Hepatocyte (in vitro differentiated cells): ENCODE measurements around the gene APOL1. TPM values are rescaled to one million over a fixed set of nuclear protein-coding genes. Genes with fewer than 3 reads are reported as not detected.

Experiments used
- DNase-seq: peaks from one replicate; pipeline ENCODE4 v3.0.0-alpha.2; 2016; ENCODE audit warnings: low spot score
- H2AFZ ChIP-seq: fragments of 200-600 bp; sonication (generic); 2 replicates; pipeline ENCODE4 v1.6.0; 2016; ENCODE audit warnings: antibody characterized with exemption, mild to moderate bottlenecking
- H3K27ac ChIP-seq: fragments of 200-600 bp; sonication (generic); 2 replicates; pipeline ENCODE4 v1.5.1; 2016; ENCODE audit warnings: mild to moderate bottlenecking
- H3K27me3 ChIP-seq: fragments of 200-600 bp; sonication (generic); 2 replicates; pipeline ENCODE4 v1.6.1; 2016
- H3K36me3 ChIP-seq: fragments of 200-600 bp; sonication (generic); replicated peaks from 2 replicates; pipeline ENCODE4 v1.5.1; 2016; ENCODE audit warnings: low read depth; ENCODE audit not compliant: insufficient read depth
- H3K4me1 ChIP-seq: fragments of 200-600 bp; sonication (generic); 2 replicates; pipeline ENCODE4 v1.5.1; 2016; ENCODE audit warnings: mild to moderate bottlenecking, moderate library complexity; ENCODE audit not compliant: insufficient read depth
- H3K4me2 ChIP-seq: fragments of 200-600 bp; sonication (generic); 2 replicates; pipeline ENCODE4 v1.6.0; 2016
- H3K4me3 ChIP-seq: fragments of 200-600 bp; sonication (generic); 2 replicates; pipeline ENCODE4 v1.5.1; 2016; ENCODE audit warnings: mild to moderate bottlenecking
- H3K79me2 ChIP-seq: fragments of 200-600 bp; sonication (generic); 2 replicates; pipeline ENCODE4 v1.6.0; 2017; ENCODE audit warnings: mild to moderate bottlenecking
- H3K9me2 ChIP-seq: fragments of 200-600 bp; sonication (generic); replicated peaks from 2 replicates; pipeline ENCODE4 v1.6.0; 2017; ENCODE audit warnings: mild to moderate bottlenecking; ENCODE audit not compliant: insufficient read depth
- H3K9me3 ChIP-seq: fragments of 200-600 bp; sonication (generic); 2 replicates; pipeline ENCODE4 v1.5.1; 2016; ENCODE audit warnings: low read depth, mild to moderate bottlenecking
- H4K20me1 ChIP-seq: fragments of 200-600 bp; sonication (generic); 2 replicates; pipeline ENCODE4 v1.6.0; 2016; ENCODE audit warnings: mild to moderate bottlenecking; ENCODE audit not compliant: insufficient read depth, poor library complexity, severe bottlenecking
- CTCF ChIP-seq: fragments of 200-600 bp; sonication (generic); IDR thresholded peaks from 2 replicates; pipeline ENCODE4 v1.5.1; 2016; ENCODE audit warnings: antibody characterized with exemption, mild to moderate bottlenecking; ENCODE audit not compliant: poor library complexity
- EZH2 ChIP-seq: fragments of 200-600 bp; sonication (generic); IDR thresholded peaks from 2 replicates; pipeline ENCODE4 v1.6.1; 2016; ENCODE audit warnings: antibody characterized with exemption, mild to moderate bottlenecking, borderline replicate concordance
- EZH2phosphoT487 ChIP-seq: fragments of 200-600 bp; sonication (generic); IDR thresholded peaks from one replicate; pipeline ENCODE4 v1.6.1; 2018; ENCODE audit warnings: antibody characterized with exemption, mild to moderate bottlenecking, low read depth, moderate library complexity; ENCODE audit not compliant: unreplicated experiment, severe bottlenecking
- WGBS: methylation state at CpG from one replicate; pipeline ENCODE4 v1.1.6; 2016; ENCODE audit warnings: low lambda C conversion rate; ENCODE audit errors: missing lambda C conversion rate; 5-methylcytosine and 5-hydroxymethylcytosine counted together
- polyA plus RNA-seq: library from polyadenylated mRNA; unstranded; fragments of >200 nt; fragmentation: Nextera tagmentation; extraction: Ambion mirVana; gene quantifications from 2 replicates; pipeline ENCODE4 v1.2.1, GENCODE V29; 2016
- total RNA-seq: library from RNA; depleted of rRNA; stranded (reverse); fragments of >200 nt; gene quantifications from 2 replicates; pipeline ENCODE4 v1.2.3, GENCODE V29; 2014

Gene APOL1
- total and polyA plus RNA-seq, 2 experiments from 2014 or later: 6.4 to 7.3 TPM

- no peak overlapping the region for H3K4me3 ChIP-seq
- DNase-seq: no peak
- no peak overlapping the region for H2AFZ ChIP-seq
- H3K27ac ChIP-seq: no peak overlapping the region
- H3K4me1 ChIP-seq: no peaks in the 10 kb centered on the region
- H3K36me3 ChIP-seq: no peaks in the 10 kb centered on the region
- H3K79me2 ChIP-seq: no peaks in the 10 kb centered on the region
- H4K20me1 ChIP-seq: no peaks in the 10 kb centered on the region
- no peaks in the 10 kb centered on the region for H3K9me2 ChIP-seq
- 85% methylated on average over 8 of the region's 8 CpGs for WGBS
- no peak overlapping the region for H3K4me2 ChIP-seq
- TF ChIP-seq EZH2phosphoT487: no peak
- TF ChIP-seq CTCF: no peak
- no peak for TF ChIP-seq EZH2
- H3K9me3 ChIP-seq: no peaks in the 10 kb centered on the region
- no peaks in the 10 kb centered on the region for H3K27me3 ChIP-seq
These were observed 27.4 kb downstream of the APOL1 start for GRCh38 chr22:36280379-36280778.

GRCh38 chr22:36281781-36282327 lies 28.9 kb downstream of the APOL1 start:
- H4K20me1 ChIP-seq: no peaks in the 10 kb centered on the region

GRCh38 chr22:36282328-36282831 lies 29.4 kb downstream of the APOL1 start:
- no peaks in the 10 kb centered on the region for H3K36me3 ChIP-seq
- H3K27ac ChIP-seq: no peak overlapping the region
- TF ChIP-seq EZH2 (no peak), CTCF (no peak), EZH2phosphoT487 (no peak)
- H4K20me1 ChIP-seq: no peaks in the 10 kb centered on the region
- no peaks in the 10 kb centered on the region for H3K27me3 ChIP-seq
- H3K9me2 ChIP-seq: no peaks in the 10 kb centered on the region
- no peak for DNase-seq
- no peaks in the 10 kb centered on the region for H3K79me2 ChIP-seq
- no peak overlapping the region for H3K4me2 ChIP-seq
- no peaks in the 10 kb centered on the region for H3K9me3 ChIP-seq
- 97% methylated on average over 24 of the region's 24 CpGs for WGBS
- no peak overlapping the region for H2AFZ ChIP-seq
- no peak overlapping the region for H3K4me3 ChIP-seq
- no peaks in the 10 kb centered on the region for H3K4me1 ChIP-seq

More at GRCh38 chr22:36281781-36282327, 28.9 kb downstream of the APOL1 start:
- H3K9me3 ChIP-seq: no peaks in the 10 kb centered on the region
- no peaks in the 10 kb centered on the region for H3K36me3 ChIP-seq
- TF ChIP-seq EZH2phosphoT487 (no peak), CTCF (no peak)
- no peak overlapping the region for H3K4me3 ChIP-seq
- H3K4me1 ChIP-seq: no peaks in the 10 kb centered on the region
- H3K27ac ChIP-seq: no peak overlapping the region
- H3K4me2 ChIP-seq: no peak overlapping the region
- no peak for DNase-seq
- H3K27me3 ChIP-seq: no peaks in the 10 kb centered on the region
- WGBS: 89% methylated on average over 13 of the region's 14 CpGs
- H2AFZ ChIP-seq: no peak overlapping the region
- no peaks in the 10 kb centered on the region for H3K9me2 ChIP-seq
- H3K79me2 ChIP-seq: no peaks in the 10 kb centered on the region

- H3K36me3 ChIP-seq: no peaks in the 10 kb centered on the region
- H3K79me2 ChIP-seq: no peaks in the 10 kb centered on the region
- no peaks in the 10 kb centered on the region for H3K27me3 ChIP-seq
- no peaks in the 10 kb centered on the region for H3K9me2 ChIP-seq
- H3K27ac ChIP-seq: no peak overlapping the region
- no peaks in the 10 kb centered on the region for H4K20me1 ChIP-seq
- H3K9me3 ChIP-seq: no peaks in the 10 kb centered on the region
- TF ChIP-seq CTCF (no peak), EZH2 (no peak), EZH2phosphoT487 (no peak)
- H3K4me3 ChIP-seq: no peak overlapping the region
- no peak for DNase-seq
- WGBS: 95% methylated on average over 20 of the region's 24 CpGs
- no peak overlapping the region for H2AFZ ChIP-seq
- no peaks in the 10 kb centered on the region for H3K4me1 ChIP-seq
- no peak overlapping the region for H3K4me2 ChIP-seq
These were observed 31.2 kb downstream of the APOL1 start for GRCh38 chr22:36284171-36284571.
